NCI-H187 (cell line): ENCODE data around the gene AK9.

Experiments used
- DNase-seq, 2 experiments: peaks; one replicate each; lab custom pipeline; 2025; lab: John Stamatoyannopoulos, UW

The AK9 gene

GRCh38 chr6:109696355-109696754 is 5.4 kb upstream of the AK9 start:
- no peak for DNase-seq

GRCh38 chr6:109695468-109695867 is 4.5 kb upstream of the AK9 start:
- DNase-seq = no peak

- no peak for DNase-seq
These were observed 2.1 kb upstream of the AK9 start for GRCh38 chr6:109693111-109693510.

- DNase-seq = peak; percentile 60 to 77
These were observed 647 bp downstream of the AK9 start for GRCh38 chr6:109690373-109690736.

- DNase-seq = no peak
These were observed 3.7 kb downstream of the AK9 start for GRCh38 chr6:109687271-109687761.

- DNase-seq = no peak
These were observed 4.3 kb downstream of the AK9 start for GRCh38 chr6:109686566-109687265.

GRCh38 chr6:109678661-109679505 is 12.1 kb downstream of the AK9 start:
- peak in 1 of 2 experiments; percentile 1 for DNase-seq

- no peak for DNase-seq
These were observed 12.8 kb downstream of the AK9 start for GRCh38 chr6:109678240-109678639.

GRCh38 chr6:109676724-109677123 is 14.3 kb downstream of the AK9 start:
- DNase-seq = no peak

GRCh38 chr6:109672839-109673238 is 18.2 kb downstream of the AK9 start:
- no peak for DNase-seq

- DNase-seq = no peak
These were observed 18.8 kb downstream of the AK9 start for GRCh38 chr6:109672175-109672574.

GRCh38 chr6:109671733-109672132 is 19.3 kb downstream of the AK9 start:
- no peak for DNase-seq

- no peak for DNase-seq
These were observed 21.2 kb downstream of the AK9 start for GRCh38 chr6:109669811-109670210.

GRCh38 chr6:109662192-109662591 is 28.8 kb downstream of the AK9 start:
- no peak for DNase-seq

GRCh38 chr6:109660526-109661320 is 30.3 kb downstream of the AK9 start:
- DNase-seq = no peak

- DNase-seq = no peak
These were observed 35.2 kb downstream of the AK9 start for GRCh38 chr6:109655761-109656262.

GRCh38 chr6:109653264-109653663 is 37.7 kb downstream of the AK9 start:
- DNase-seq = no peak

GRCh38 chr6:109644131-109644530 is 46.9 kb downstream of the AK9 start:
- no peak for DNase-seq

GRCh38 chr6:109632405-109632804 is 58.6 kb downstream of the AK9 start:
- DNase-seq = no peak

- no peak for DNase-seq
These were observed 59.6 kb downstream of the AK9 start for GRCh38 chr6:109631403-109631802.

- DNase-seq = no peak
These were observed 62.6 kb downstream of the AK9 start for GRCh38 chr6:109628158-109629000.
